ENCODE data around the gene TCF12. TPM values are rescaled to one million over a fixed set of nuclear protein-coding genes. Genes with fewer than 3 reads are reported as not detected.
A peak's percentile ranks its signal among the peaks of the same experiment; 100 is the strongest.

The TCF12 gene
- polyA plus RNA-seq, 12 donors: 103 to 161 (median 152) TPM; not detected in 1

- DNase-seq: no peak
Observed at GRCh38 chr15:57313134-57313483, 394.7 kb downstream of the TCF12 start.

GRCh38 chr15:57314221-57314620, 395.8 kb downstream of the TCF12 start:
- DNase-seq: no peak

DNA sequence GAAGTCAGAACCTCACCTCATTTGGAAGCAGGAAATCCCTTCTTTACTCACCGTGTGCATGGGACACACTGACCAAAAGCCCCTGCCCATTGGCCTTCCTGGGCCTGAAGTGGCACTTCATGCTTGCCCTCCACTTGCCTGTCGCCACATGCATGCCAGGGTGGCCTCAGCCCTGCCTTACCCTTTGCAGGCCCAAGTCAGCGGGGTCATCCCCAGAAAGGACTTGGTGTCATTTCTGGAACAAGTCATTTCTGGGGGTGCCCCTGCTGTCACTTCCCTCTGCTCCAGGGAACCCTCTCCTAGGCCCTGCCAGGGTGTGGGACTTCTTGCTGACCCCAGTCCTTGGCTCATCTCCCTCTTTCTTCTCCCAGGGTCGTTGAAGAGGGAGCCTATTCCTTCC, 398.0 kb downstream of the TCF12 start:
- no peak for DNase-seq

DNA sequence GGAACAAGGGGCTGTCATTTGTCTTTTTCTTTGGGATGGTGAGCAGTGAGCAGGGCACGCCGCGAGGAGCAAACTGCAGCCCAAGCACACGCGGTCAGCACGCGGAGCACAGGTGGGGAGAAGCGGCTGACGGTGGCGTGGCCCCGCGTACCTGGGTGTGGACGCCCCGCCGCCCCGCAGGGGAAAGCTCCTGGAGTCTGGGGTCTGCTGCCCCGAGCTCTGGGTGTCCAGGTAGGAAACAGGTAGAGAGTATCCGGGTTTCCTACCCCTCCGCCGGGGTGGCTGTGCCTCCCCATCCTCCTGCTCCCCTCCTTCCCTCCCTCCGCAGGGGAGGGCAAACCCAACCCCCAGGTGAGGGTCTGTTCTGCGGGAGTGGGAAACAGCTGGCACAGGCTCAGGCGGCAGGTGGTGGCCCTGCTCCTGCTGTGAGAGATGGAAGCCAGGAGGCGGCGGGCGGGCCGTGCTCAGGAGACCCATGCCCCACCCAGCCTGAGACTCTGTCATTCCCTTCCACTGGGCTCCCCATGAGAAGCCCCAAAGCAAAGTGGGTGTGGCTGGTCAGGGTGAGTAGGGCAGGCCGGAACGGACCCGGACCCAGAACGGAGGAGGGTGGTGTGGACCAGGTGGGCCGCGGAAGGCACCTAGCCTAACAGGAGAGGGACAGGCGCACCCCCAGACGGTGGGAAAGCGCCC, 400.9 kb downstream of the TCF12 start:
- no peak for DNase-seq

- no peak for DNase-seq
Observed at GRCh38 chr15:57319919-57320560, 401.6 kb downstream of the TCF12 start.

GRCh38 chr15:57320631-57321220, 402.3 kb downstream of the TCF12 start:
- DNase-seq: peak; percentile 77

DNA sequence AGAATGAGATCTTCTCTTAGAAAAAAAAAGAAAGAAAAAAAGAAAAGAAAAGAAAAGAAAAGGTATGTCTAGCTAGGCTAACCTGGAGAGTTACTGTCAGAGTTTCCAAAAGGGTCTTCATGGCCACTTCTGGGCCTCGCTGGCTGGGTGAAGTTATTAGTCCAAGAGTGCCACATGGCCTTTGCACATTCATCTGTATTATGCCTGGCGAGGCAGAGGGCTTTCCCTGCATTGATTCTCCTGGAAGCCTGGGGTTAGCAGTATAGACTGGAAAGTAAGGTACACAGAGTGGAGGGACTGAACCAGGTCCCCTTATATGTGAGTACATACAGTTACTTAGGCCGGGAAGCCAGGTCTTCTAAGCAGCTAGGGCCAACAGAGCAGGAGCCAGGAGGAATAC, 403.0 kb downstream of the TCF12 start:
- no peak for DNase-seq

- DNase-seq: no peak
Observed at GRCh38 chr15:57321973-57322601, 403.6 kb downstream of the TCF12 start.

DNA sequence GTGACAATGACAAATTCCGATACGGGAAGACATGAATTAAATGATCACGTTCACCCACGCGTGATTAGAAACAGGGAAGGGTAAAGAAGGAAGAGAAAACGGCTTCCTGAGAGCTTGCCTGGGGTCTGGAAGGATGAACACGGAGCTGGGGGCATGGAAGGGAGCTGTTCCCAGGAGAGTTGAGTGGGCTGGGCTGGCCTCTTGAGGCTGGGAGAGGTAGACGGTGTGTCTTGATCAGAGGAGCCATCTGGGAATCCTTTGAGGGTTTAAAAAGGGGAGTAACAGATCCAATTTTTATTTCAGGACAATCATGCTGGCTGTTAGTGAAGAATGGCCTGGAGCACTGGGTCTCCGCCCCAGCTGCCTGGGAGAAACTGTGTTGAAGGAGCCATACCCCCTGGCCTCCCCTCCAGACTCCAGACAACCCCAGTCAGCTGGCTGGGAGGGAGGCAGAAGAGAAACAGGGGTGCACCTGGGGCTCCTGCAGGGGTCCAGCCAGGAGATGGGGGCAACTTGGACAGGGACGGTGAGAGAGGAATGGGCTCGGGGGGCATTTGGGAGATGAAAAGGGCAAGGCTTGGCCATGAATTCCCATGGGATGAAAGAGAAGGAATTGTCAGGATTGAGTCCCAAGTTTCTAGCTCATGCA, 404.3 kb downstream of the TCF12 start:
- DNase-seq: no peak

DNA sequence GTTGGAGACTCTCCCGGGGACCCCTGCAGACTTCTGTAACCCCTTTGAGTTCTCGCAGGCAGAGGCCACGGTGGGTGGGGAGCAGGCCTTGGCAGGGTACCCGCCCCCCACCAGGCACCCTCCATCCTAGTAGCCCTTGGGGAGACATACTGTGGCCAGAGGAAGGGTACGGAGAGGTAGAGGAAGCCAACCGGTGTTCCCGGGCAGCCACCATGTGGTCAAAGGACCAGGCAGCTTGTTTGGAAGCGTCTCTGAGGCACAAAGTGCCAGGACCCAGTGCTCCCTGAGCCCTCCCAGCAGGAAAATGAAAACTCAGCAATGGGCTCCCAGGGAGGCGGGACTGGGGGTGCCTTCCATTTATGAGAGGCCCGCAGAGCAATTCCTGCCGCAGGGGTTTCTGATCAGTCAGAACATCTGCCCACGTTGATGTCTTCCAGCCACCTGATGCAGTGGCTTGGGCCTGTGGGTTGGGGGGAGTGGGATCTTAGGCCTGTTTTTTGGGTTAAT, 404.9 kb downstream of the TCF12 start:
- DNase-seq: no peak

DNA sequence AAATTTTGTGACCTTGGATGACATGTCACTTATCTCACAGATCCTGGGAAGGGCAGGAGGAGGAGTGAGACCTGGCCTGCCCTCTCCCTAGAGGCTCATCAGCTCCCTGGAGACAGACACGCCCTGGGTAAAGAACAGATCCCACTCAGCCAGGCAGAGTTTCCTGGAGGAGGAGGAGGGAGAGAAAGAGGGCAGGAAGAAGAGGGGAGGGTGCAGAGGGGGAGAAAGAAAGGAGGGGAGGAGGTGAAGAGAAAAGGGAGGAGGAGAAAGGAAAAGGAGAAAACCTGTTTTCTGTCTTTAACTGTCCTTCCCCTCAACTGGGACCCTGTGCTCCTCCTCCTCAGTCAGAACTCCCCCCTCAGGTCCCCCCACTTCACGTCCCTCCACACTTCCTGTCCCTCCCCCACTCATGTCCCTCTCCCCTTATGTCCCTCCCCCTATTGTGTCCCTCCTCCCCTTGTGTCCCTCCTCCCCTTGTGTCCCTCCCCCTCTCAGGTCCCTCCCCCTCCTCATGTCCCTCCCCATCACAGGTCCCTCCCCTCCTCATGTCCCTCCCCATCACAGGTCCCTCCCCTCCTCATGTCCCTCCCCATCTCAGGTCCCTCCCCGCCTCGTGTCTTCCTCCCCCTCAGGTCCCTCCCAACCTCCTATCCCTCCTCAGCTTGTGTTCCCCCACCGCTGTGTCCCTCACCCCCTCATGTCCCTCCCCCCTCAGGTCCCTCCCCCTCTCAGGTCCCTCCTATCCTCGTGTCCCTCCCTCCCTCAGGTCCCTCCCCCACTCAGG, 405.6 kb downstream of the TCF12 start:
- DNase-seq: no peak

DNA sequence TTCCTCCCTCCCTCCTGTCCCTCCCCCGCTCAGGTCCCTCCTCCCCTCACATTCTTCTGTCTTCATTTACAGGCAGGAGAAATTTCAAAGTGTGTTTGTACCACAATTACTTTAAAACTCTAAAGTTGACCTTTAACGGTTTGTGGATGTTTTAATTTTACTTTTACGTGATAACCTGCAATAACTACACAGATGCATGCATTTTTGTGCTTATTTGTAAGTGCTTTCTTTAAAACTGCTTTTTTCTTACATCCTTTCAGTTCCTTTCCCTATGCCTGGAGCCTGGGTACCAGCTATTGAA, 406.1 kb downstream of the TCF12 start:
- DNase-seq: no peak

GRCh38 chr15:57324944-57325679, 406.7 kb downstream of the TCF12 start:
- no peak for DNase-seq

- DNase-seq: no peak
Observed at GRCh38 chr15:57326196-57326595, 407.8 kb downstream of the TCF12 start.

- peak; percentile 54 for DNase-seq
Observed at GRCh38 chr15:57327985-57328471, 409.6 kb downstream of the TCF12 start.

DNA sequence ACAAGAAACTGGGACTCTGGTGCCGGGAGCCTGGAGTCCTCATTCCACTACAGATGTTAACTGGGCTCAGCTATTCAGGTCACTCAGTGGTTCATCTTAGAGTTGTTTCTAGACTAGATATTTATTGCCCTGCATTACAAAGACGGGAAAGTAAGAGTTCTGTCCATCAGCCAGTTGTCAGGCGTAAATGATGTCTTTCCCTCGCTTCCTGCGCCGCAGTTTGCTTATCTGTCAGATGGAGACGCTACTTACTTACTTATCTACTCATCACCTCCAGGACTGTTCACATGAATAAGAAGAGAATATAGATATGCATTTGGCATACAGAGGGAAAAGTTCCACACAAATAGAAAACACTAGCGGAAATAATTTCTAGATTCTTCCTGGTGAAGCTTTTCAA, 410.0 kb downstream of the TCF12 start:
- DNase-seq: no peak

- no peak for DNase-seq
Observed at GRCh38 chr15:57328897-57329296, 410.5 kb downstream of the TCF12 start.

DNA sequence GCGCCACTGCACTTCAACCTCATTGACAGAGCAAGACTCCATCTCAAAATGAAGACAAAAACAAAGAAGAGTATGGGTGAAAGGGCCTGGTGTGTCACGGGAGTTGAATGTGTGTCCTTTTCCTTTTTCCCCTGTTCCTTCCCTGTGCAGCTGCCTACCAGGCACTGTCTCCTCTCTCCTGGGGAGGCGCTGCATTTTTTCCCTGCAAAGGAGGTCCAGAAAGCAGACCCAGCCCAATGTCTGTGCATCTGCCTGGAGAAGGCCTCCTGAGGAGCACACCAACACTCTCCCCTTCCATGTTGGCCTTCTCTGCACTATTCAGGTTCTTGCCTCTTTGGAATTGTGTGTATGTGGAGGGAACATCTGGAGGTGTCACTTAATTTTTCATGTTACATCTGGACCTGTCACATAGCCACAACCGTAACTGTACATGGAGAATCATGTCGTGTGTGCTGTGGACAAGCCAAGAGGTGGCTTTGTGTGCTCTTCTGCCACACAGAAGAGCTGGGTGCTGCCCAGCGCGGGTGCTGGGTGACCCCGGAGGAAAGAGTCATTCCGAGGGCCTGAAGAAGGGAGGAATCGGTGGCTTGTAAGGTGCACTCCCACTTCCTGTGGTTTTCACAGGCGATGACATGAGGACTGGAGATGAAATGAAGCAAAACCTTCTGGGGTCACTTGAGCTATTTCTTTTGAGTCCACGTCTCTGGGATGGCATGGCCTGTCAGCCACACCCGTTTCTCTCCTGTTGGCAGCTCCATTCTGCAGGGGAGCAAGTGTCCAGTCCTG, 411.3 kb downstream of the TCF12 start:
- no peak for DNase-seq

DNA sequence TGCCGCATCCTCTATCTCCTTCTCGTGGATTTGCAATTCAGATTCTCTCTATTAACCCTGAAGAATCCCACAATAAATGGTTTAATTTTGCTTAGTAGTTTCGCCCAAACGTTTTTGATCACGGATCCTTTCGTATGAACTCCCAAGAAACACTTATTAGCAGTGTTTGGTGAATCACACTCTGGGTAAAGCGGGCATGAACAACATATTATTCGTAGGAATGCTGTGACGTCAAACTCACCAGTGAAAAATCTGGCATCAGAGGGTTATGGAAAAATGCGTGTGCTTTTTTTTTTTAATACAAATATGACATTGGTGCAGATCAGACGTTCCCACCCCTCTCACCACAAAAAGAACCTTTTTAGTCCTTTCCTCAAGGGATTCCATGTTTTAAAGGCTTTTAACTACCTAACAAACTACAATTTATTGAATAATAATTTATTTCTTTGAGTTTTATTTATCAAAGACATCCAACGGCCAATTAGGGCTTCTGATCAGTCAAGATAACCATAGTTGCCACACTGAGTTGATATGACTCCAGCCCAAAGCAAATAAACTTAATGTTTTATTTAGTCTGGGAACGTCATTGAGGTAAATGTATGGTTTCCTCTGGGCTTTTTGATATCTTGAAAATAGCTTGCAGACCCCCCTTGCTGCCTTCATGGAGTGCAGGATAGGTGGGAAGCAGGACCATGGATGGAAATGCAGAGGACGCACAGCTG, 412.3 kb downstream of the TCF12 start:
- DNase-seq: no peak
